Activated CD4-positive, CD25-positive, alpha-beta regulatory T cell treated with anti-CD3 and anti-CD28 coated beads, Interleukin-2, amount 50 U/mL, for 72 hours (primary cell): ENCODE measurements around the gene PICALM.
"Not testable (repeated sequence)": the region's sequence is repeated elsewhere in the genome, so short reads cannot be mapped to it uniquely, and the experiment has no call there.

Experiments used
- DNase-seq: peaks from one replicate; pipeline ENCODE4 v3.0.0; 2021

PICALM gene

GRCh38 chr11:85970593-85970992 is 98.3 kb downstream of the PICALM start:
- no peak for DNase-seq

GRCh38 chr11:85967457-85967856 is 101.4 kb downstream of the PICALM start:
- DNase-seq: no peak

- no peak for DNase-seq
Observed at GRCh38 chr11:85965202-85965601, 103.7 kb downstream of the PICALM start.

GRCh38 chr11:85961930-85962363 is 106.9 kb downstream of the PICALM start:
- DNase-seq: no peak

GRCh38 chr11:85961130-85961529 is 107.8 kb downstream of the PICALM start:
- no peak for DNase-seq

- no peak for DNase-seq
Observed at GRCh38 chr11:85960678-85961077, 108.2 kb downstream of the PICALM start.

GRCh38 chr11:85955531-85955930 is 113.4 kb downstream of the PICALM start:
- DNase-seq: no peak

GRCh38 chr11:85953491-85954143 is 115.3 kb downstream of the PICALM start:
- no peak for DNase-seq

GRCh38 chr11:85952108-85952485 is 116.8 kb downstream of the PICALM start:
- not testable (repeated sequence) for DNase-seq

GRCh38 chr11:85951428-85952107 is 117.3 kb downstream of the PICALM start:
- no peak for DNase-seq

GRCh38 chr11:85951049-85951405 is 117.9 kb downstream of the PICALM start:
- no peak for DNase-seq

GRCh38 chr11:85950317-85951048 is 118.4 kb downstream of the PICALM start:
- DNase-seq: no peak

- DNase-seq: no peak
Observed at GRCh38 chr11:85949798-85950197, 119.1 kb downstream of the PICALM start.

- no peak for DNase-seq
Observed at GRCh38 chr11:85948884-85949283, 120.0 kb downstream of the PICALM start.

- DNase-seq: no peak
Observed at GRCh38 chr11:85947431-85948272, 121.2 kb downstream of the PICALM start.

- no peak for DNase-seq
Observed at GRCh38 chr11:85946221-85946620, 122.7 kb downstream of the PICALM start.

- DNase-seq: no peak
Observed at GRCh38 chr11:85945788-85946187, 123.1 kb downstream of the PICALM start.

- DNase-seq: no peak
Observed at GRCh38 chr11:85945296-85945695, 123.6 kb downstream of the PICALM start.

GRCh38 chr11:85941380-85941973 is 127.4 kb downstream of the PICALM start:
- no peak for DNase-seq

- DNase-seq: no peak
Observed at GRCh38 chr11:85939099-85940015, 129.5 kb downstream of the PICALM start.

GRCh38 chr11:85937835-85938234 is 131.0 kb downstream of the PICALM start:
- no peak for DNase-seq

- no peak for DNase-seq
Observed at GRCh38 chr11:85935751-85936150, 133.1 kb downstream of the PICALM start.
